NCI-H1092 treated with DMSO at 0.1 percent for 48 hours (cell line): Measurements from ENCODE around the gene ZNF593.

ENCODE experiments used
- DNase-seq: peaks from one replicate; lab custom pipeline; 2025; lab: John Stamatoyannopoulos, UW

Gene ZNF593

GRCh38 chr1:26169198-26169554, 532 bp upstream of the ZNF593 start:
- DNase-seq: no peak

GRCh38 chr1:26170472-26170821, 739 bp downstream of the ZNF593 start:
- no peak for DNase-seq

DNA sequence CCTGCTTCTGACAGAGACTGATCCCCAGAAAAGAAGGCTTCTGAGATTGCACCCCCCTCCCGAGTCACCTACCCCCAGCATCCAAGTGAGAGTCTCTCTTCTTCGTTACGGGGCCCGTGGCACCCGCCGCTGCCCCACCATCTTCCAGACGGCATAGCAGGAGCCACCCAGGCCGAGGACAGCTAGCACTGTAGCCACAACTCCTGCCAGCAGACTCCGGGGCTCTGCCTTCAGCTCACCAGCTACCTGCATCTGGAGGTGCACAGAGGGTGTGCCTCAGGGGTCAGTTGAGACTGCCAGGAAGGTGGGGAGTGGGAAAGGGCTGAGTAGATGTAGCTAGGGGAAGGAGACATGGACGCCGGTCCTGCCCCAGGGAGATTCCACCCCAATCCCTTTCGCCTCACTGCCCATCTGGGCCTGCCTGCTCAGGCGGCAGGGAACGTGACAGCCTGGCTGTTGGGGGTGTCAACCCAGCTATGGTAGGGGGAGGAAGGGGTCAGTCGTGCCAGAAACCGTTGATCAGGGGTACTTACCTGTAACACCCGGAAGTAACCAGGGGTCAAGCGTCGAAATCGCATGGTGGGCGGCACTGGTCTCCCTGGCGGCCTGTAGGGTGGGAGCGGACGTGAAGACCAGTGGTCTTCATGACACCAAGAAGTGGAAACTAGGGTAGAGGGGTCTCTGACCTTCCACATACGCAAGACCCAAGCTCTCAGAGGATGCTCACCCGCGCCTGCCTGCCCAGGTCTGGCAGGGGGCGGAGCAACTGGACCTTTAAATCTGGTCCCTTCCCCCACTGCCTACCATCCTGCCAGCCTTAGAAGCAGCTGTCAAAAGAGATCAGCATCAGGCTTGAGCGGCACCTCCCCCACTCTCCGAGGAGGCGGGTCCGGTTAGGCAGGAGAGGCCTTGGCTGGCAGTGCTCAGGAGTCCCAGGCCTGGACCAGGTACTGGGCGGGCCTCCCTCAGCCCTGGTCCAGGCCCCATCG, 1.7 kb downstream of the ZNF593 start, which contains the start of gene ZNF593OS:
Gene ZNF593OS (minus strand): TSS at position 749 of the 989 bp plus-strand sequence. CDS start 171 bp downstream, at position 578.
- no peak for DNase-seq

DNA sequence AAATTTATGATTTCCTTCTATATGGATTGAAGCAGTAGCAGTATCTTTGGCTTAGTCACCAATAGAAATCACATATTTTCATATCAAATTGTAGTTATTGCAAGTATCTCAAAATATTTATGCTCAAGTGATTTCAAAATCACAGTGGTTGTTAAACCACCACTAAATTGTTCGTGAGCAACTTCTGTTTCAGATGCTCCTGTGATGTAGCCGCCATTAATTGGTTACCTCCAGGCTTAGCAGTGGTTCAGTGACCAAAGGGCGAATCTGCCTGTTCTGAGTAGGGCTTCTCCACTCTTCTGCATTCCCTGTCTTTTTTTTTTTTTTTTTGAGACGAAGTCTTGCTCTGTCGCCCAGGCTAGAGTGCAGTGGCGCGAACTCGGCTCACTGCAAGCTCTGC, 5.6 kb downstream of the ZNF593 start:
- no peak for DNase-seq

DNA sequence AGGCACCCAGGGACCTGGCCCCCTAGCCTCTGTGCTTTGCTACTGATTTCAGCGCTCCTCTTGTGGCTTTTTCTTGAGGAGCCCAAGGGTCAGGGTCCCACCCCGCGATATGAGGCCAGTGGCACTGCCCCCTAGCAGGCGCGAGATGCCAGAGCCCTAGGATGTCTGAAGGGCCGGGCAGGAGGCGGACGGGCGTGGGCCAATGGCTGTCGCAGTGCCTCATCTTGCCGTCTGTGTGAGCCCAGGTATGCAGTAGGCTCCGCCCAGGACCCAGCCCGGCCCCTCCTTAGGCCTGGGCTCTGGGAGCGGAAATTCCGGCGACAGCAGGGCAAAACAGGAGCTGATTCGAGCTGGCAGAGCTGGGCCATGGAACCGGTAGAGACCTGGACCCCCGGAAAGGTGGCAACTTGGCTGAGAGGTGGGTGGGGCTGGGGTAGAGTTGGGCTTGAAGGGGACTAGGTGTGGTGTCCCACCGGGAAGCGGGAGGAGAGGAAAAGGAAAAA, 7.5 kb downstream of the ZNF593 start, which contains the start of gene CNKSR1:
Gene CNKSR1 (plus strand): TSS at position 310 of the 503 bp plus-strand sequence. CDS start 57 bp downstream, at position 367.
- no peak for DNase-seq

DNA sequence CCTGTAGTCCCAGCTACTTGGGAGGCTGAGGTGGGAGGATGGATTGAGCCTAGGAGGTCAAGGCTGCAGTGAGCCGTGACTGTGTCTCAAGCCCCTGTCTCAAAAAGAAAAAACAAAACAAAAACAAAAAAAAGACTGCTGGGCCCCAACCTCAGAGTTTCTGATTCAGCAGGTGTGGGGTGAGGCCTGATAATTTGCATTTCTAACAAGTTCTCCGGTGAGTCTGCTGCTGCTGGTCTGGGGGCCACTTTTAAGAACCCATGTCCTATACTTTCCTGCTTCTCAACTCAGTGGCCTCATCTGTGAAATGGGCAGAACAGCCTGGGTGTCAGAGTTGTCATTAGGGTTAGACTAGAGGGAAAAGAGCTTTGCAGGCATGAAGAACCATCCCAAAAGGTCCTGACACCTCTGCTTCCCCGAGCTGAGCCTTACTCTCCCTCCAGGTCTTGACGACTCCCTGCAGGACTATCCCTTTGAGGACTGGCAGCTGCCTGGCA, 10.3 kb downstream of the ZNF593 start:
- DNase-seq: no peak

GRCh38 chr1:26181586-26182382, 12.1 kb downstream of the ZNF593 start:
- DNase-seq: no peak

- no peak for DNase-seq
Measured at GRCh38 chr1:26182383-26182696, 12.6 kb downstream of the ZNF593 start.

- DNase-seq: no peak
Measured at GRCh38 chr1:26184086-26184485, 14.4 kb downstream of the ZNF593 start.

DNA sequence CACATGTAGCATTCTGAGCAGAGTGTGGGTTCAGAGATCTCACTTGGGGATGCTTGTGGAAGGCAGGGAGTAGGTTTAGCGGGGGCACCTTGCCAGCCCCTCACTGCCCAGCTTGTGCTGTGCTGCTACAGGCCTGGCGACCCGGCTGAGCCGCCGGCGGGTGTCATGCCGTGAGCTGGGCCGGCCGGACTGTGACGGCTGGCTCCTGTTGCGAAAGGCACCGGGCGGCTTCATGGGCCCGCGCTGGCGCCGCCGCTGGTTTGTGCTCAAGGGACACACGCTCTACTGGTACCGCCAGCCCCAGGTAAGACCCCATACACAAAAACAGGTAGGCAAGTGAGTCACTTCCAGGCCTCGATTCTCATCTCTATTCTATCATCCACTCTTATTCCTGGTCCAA, 15.2 kb downstream of the ZNF593 start:
- no peak for DNase-seq

GRCh38 chr1:26187882-26188281, 18.2 kb downstream of the ZNF593 start:
- DNase-seq: no peak

DNA sequence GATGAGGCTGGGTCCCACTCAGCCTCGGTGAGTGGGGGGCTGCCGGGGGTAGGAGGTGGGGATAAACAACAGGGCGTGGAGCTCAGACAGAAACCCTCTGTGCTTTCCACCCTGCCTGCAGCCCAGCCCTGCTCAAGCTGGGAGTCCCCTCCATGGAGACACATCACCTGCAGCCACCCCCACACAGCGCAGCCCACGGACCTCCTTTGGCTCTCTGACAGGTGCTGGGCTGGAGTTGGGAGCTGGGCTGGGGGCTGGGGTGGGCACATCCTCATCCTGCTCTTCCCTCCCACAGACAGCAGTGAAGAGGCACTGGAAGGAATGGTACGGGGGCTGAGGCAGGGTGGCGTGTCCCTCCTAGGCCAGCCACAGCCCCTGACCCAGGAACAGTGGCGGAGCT, 18.8 kb downstream of the ZNF593 start:
- no peak for DNase-seq

- DNase-seq: no peak
Measured at GRCh38 chr1:26189331-26189730, 19.6 kb downstream of the ZNF593 start.

- DNase-seq: no peak
Measured at GRCh38 chr1:26189751-26190275, 20.1 kb downstream of the ZNF593 start.

- peak; percentile 40 for DNase-seq
Measured at GRCh38 chr1:26190373-26190987, 20.8 kb downstream of the ZNF593 start, which contains the start of gene CATSPER4. Gene CATSPER4, plus strand, starts transcription at chr1:26190602. Its CDS starts 26 bp downstream, at chr1:26190628.

DNA sequence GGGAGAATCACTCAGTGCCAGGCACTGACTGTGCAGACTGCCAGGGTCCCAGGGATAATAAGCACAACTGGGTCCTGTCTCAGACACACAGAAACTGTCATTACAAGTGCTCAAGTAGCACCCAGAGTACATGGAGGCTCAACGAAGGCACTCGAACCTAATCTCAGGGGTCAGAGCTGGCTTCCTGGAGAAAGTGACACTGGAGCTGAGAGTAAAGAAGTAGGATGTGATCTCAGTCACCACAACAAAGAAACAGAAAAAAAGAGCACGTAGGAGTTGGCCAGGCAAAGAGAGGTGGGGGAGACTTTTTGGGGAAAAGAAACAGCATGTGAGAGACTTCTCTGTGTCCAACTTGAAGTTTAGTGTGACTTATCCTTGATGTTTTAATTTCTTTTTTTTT, 22.0 kb downstream of the ZNF593 start:
- DNase-seq: no peak

DNA sequence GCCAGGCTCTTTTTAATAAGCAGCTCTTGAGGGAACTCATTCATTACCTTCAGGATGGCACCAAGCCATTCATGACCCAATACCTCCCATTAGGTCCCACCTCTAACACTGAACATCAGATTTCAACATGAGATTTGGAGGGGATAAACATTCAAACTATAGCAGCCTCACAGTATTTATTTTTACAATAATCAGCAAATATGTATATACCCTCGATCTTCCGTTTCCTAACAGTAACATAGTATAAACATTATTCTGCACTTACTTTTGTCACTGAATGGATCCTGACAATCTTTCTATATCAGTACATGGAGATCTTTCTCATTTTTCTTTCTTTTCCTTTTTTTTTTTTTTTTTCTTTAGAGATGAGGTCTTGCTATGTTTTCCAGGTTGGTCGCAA, 26.1 kb downstream of the ZNF593 start:
- no peak for DNase-seq

- no peak for DNase-seq
Measured at GRCh38 chr1:26197301-26197700, 27.6 kb downstream of the ZNF593 start.

DNA sequence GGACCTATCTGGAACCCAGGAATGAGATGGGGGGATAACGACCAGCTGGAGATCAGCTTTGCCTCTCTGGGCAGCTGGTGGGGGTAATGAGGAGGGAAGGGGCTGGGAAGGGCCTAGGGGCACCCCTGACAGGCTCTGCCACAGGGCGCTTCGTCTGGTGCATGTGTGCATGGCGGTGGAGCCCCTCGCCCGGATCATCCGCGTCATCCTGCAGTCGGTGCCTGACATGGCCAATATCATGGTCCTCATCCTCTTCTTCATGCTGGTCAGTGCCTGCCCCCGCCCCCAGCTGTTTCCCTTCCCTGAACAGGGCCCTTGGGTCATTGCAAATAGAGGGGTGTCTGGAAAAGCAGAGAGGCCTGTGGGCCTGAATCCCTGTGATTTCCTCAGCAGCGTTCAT, 28.1 kb downstream of the ZNF593 start:
- no peak for DNase-seq

- no peak for DNase-seq
Measured at GRCh38 chr1:26200413-26200812, 30.7 kb downstream of the ZNF593 start.

- no peak for DNase-seq
Measured at GRCh38 chr1:26203642-26204318, 34.1 kb downstream of the ZNF593 start.
